Activated CD4-positive, alpha-beta T cell treated with anti-CD3 and anti-CD28 coated beads for 48 hours (primary cell): Measurements from ENCODE around the gene ATP13A5.

Experiments used
- DNase-seq: peaks from one replicate; pipeline ENCODE4 v3.0.0-alpha.2; 2020

The ATP13A5 gene

DNA sequence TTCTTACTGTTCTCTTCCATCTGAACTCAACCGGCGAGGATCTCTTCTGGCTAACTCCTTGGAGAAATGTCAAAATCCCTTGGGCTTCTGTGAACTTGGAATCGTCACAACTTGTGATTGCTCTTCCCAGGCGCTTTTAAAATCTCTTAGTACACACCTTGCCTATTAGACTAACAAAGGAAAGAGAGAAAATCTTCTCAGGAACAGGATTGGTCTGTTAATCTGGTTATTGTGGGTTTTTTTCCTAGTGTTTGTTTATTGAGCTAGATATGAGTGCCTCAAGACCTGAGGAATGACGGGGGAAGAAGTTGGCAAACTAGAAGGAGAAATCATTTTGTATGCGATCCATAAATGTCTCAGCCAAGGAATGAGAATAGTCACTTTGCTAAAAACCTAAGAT is at the start of gene ATP13A5:
ATP13A5 (minus strand) TSS at position 48 of the 400 bp plus-strand sequence; CDS start at position 20, 28 bp downstream.
- no peak for DNase-seq

- no peak for DNase-seq
Measured at GRCh38 chr3:193418576-193419373, 40.2 kb upstream of the ATP13A5 start.

- no peak for DNase-seq
Measured at GRCh38 chr3:193416629-193417028, 38.1 kb upstream of the ATP13A5 start.

DNA sequence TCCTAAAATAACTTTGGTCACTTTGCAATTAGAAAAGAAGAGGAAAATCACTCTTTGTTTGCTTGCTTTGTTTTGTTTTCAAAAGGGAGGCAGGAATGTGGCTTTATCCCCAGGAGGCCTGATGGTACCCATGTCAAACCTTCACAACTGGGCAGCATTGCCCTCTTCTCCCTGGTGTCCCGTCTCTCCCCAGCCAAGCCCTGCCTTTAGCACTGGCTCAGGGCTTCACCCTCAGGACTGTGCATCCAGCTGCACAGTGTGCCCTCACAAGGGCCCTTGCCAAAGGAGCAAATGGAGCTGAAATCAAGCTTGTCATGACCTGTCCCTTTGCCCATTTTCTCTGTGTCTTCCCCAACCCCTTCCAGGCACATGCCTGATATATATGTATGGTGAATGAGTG is 29.1 kb upstream of the ATP13A5 start:
- no peak for DNase-seq

DNA sequence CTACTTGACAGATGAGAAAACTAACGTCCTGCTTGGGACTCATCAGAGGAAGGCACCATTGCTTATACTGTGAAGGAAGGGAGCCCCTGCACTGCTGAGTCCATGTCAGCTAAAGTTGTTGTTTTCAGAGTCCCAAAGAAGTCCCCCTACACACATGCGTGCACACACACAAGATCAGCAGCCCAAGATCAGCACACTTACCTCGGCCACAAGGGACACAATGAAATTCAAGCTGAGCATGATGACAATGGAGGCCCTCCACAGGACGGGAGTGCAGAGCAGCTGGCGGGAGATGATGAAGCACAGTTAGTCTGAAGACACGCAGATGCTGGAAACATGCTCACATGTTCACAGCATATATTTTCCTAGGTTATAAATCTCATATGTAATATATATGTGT is 28.6 kb upstream of the ATP13A5 start:
- DNase-seq: no peak

DNA sequence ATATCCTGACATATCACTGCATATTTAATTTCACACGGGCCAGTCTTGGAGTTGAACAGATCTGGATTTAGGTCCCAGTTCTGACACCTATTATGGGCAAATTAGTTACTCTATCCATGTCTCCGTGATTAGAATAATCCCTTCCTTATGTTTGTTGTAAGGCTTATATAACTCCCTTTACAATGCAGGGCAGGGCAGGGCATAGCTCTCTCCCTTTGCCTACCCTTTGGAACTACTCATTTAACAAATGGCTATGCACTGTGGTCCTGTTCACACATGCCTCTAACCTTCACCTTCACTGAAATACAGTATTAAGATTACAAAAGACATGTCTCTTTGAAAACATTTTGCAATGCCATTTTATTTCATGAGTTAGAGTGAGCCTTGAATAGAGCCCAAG is 24.8 kb upstream of the ATP13A5 start:
- DNase-seq: no peak

DNA sequence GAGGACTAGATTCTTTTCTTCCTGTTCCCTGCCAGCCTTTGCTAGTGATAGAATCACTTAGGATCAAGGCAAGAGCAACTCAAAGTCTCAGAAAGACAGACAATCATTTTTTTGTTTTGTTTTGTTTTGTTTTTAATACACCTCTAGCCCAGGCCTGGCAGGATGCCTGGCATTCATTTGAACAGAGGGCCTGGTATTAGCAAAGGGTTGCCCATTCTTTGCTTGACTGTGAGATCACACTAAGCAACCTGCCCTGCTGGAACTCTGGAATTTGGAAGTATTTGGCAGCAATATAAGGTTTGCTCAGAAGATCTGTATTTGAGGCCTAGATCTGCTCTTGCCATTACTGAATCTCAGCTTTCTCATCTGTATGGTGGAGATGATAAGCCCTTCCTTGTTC is 21.8 kb upstream of the ATP13A5 start:
- no peak for DNase-seq

DNA sequence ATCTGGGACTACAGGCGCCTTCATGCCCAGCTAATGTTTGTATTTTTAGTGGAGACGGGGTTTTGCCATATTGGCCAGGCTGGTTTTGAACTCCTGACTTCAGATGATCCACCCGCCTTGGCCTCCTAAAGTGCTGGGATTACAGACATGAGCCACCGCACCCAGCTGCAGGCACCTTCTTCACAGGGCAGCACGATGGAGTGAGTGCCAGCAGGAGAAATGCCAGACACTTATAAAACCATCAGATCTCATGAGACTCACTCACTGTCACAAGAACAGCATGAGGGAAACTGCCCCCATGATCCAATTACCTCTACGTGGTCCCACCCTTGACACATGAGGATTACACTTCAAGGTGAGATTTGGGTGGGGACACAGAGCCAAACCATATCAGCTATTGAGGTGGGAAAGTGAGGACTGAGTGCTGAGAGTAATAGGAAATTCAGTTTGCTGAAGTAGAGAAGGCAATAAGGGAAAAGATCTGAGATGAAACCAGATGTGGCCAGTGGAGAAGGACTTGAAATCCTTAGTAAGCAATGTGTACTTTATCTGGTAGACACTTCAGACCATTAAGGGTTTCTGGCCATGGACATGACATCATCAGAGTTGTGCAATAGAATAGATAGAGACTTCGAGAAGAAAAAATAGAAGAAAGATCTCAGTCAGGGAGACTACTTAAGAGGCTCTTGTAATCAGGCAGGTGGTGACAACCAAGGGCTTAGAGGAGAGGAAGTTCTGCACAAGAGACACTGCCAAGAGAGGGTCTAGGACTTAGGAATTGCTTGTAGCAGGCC is 18.1 kb upstream of the ATP13A5 start:
- no peak for DNase-seq

GRCh38 chr3:193391902-193392301 is 13.3 kb upstream of the ATP13A5 start:
- DNase-seq: no peak

DNA sequence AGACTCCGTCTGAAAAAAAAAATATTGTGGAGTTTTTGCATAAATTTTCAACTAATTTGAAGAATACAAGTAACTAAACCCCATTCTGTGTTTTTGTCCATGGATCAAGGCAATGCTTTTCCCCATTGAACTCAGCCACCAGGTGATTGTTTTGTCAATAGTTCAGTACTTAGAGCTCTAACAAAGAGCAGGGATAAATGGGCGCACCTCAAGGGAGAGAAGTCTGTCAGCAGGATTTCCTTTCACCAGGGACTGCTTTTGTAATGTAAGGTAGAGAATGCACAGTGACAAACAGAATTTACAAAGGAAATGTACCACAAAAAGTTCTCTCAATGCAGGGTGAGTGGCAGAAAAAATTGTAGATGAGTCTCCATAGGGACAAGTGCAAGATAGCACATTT is 10.8 kb upstream of the ATP13A5 start:
- DNase-seq: no peak

GRCh38 chr3:193388361-193388760 is 9.8 kb upstream of the ATP13A5 start:
- DNase-seq: no peak

- DNase-seq: no peak
Measured at GRCh38 chr3:193387596-193387995, 9.0 kb upstream of the ATP13A5 start.

GRCh38 chr3:193377591-193377990 is 962 bp downstream of the ATP13A5 start:
- no peak for DNase-seq

GRCh38 chr3:193375614-193376013 is 2.9 kb downstream of the ATP13A5 start:
- no peak for DNase-seq

GRCh38 chr3:193372783-193373182 is 5.8 kb downstream of the ATP13A5 start:
- no peak for DNase-seq

DNA sequence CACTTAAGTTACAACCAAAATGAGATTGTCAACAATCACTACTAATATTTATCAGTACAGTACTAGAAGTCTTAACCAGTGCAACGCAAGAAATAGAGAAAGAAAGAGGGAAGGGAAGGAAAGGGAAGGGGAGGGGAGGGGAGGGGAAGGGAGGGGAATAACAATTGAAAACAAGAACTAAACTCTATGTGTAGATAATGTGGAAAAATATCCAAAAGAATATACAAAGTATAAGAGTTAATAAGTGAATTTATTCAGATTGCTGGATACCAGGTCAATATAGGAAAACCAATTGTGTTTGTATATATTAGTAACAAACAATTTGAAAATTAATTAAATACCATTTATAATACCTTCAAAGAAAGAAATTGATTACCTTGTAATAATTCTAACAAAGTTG is 10.7 kb downstream of the ATP13A5 start:
- DNase-seq: no peak

DNA sequence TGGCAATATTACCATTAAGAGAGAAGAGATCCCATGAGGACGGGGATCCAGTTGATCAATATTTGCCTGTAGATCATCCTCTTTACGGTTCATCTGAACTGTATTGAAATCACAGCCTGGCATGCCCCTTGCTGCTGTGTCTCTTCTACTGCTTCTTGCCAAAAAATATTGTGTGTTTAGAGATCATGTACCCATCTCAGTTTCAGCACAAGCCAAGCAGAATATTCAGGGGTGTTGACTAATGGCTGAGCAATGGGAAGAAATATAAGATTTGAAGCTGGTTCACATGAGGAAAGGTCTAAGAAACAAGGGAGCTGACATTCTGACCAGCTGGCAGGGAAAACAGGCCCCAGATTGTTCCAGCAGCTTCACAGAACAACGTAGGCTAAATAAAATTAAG is 21.3 kb downstream of the ATP13A5 start:
- no peak for DNase-seq

- no peak for DNase-seq
Measured at GRCh38 chr3:193354423-193354822, 24.1 kb downstream of the ATP13A5 start.

DNA sequence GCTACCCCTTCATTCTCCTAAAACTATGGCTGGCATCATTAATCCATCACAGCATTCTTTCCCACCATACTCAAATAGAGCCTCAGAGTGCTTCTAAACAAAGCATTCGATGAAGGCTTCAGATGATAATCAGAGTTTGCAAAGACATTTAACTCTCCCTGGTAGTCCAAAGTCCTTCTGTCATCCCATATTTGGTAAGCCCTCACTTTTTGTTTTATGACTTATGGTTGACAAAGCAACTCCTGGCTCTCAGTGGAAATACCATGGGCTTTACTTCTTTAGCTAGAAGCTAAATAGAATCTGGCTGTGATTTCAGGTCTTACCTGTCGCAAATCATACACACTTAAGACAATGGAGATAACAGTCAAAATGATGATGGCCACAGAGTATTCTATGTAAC is 27.8 kb downstream of the ATP13A5 start:
- no peak for DNase-seq

DNA sequence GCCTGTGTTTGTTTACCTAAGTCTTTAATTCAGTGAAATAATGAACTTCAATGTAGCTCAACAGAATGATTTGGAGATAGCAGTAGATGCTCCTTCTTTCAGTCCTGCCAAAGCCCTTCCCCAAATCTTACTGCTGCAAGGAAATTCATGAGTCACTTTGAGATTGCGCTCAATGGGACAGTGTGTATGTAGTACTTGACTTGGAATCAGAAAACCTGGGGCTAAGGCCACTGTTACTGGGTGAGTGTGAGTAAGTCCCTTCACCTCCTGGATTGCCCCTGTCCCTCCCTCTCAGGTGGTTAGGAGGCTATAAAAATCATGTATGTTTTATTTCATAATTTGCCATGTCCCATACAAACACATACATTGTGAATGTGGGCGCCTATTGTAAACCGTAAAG is 29.9 kb downstream of the ATP13A5 start:
- DNase-seq: no peak

DNA sequence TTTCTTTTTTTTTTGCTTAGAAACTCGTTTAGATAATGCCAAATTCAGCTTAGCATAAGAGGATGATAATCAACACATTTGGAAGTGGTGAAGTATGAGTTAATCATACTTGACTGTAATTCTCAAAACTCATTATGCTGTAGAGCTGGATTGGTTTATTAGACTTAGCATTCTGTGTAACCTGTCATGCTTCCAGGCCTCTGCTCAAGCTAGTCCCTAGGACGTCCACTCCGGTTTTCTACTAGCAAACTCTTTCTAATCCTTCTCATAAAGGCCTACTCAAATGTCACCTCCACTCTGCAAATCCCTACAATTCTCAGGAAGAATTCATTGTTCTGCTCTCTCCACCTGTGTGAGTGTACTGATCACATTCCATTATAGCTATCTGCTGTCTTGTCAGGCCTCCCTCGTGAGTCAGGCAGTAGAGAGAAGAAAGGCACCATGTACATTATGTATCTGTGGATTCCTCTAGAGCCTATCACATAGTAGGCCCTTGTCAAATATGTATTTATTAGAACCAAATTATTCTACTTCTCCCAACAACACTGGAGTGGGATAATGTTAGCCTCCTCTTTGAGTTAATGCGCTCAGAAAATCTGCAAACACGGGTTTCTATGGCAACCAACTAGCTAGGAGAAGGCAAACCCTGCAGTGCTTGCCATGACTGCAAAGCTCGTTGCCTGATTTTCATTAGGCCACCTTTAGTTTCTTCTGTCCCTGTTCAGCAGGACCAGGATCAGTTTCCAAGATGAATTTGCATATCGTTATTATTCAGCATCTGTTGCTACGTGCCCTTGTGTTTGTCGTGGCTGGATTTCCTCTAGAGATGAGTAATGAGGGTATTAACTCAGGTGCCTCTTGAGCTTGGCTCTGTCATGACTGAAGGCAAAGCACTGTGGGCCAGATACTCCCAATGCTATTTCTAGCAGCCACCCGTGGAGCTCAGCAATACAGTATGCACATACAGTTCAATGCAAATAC is 30.7 kb downstream of the ATP13A5 start:
- DNase-seq: no peak

DNA sequence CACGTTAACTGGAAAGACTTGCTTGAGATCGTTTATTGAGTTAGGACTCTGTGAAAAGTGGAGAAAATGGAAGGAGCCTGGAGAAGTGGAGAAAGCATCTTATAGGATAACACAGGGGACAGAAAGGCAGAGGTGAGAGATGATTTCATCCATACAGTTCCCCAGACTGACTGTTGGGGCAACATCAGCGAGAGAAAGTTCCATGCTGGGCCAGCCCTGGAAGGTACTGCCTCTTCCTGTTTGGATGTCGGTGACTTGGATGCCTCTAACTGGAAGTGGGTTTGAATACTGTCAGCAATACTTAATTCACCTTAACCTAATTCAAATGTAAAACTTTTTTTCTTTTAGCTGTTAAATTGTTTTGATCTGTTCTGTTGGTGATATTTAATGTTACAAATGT is 32.3 kb downstream of the ATP13A5 start:
- no peak for DNase-seq

GRCh38 chr3:193345431-193345830 is 33.1 kb downstream of the ATP13A5 start:
- no peak for DNase-seq
